Transverse colon (tissue), 4 donors: ENCODE measurements around the gene FANCC.

Source experiments
- EP300 ChIP-seq: sonication (generic); formaldehyde crosslinking; IDR thresholded peaks from one replicate; pipeline ENCODE4 v1.6.1; 2017; ENCODE audit warnings: antibody characterized with exemption, low read depth
- POLR2A ChIP-seq: fragments of 450-650 bp; IDR thresholded peaks from one replicate; pipeline ENCODE4 v1.6.1; 2016; ENCODE audit warnings: antibody characterized with exemption, mild to moderate bottlenecking, moderate library complexity
- POLR2AphosphoS5 ChIP-seq, 3 donors: sonication (generic); formaldehyde crosslinking; IDR thresholded peaks; one replicate each; pipeline ENCODE4 v1.6.1; 2016; ENCODE audit warnings: antibody characterized with exemption in 3 of 3
- TF ChIP-seq, protein P1 (sequence below), 5 experiments: fragments of 200-600 bp in 3 of 5; fragments of 450-650 bp in 2 of 5; sonication (generic) in 3 of 5; IDR thresholded peaks; 1 replicate in 2 of 5; 2 replicates in 3 of 5; pipeline ENCODE4 v1.5.1; 2016 to 2017; ENCODE audit warnings: antibody characterized with exemption in 5 of 5, inconsistent platforms in 3 of 5, mild to moderate bottlenecking in 2 of 5, moderate library complexity in 1 of 5

GRCh38 chr9:95193480-95193879 is 124.0 kb downstream of the FANCC start:
- TF ChIP-seq, protein P1, sequence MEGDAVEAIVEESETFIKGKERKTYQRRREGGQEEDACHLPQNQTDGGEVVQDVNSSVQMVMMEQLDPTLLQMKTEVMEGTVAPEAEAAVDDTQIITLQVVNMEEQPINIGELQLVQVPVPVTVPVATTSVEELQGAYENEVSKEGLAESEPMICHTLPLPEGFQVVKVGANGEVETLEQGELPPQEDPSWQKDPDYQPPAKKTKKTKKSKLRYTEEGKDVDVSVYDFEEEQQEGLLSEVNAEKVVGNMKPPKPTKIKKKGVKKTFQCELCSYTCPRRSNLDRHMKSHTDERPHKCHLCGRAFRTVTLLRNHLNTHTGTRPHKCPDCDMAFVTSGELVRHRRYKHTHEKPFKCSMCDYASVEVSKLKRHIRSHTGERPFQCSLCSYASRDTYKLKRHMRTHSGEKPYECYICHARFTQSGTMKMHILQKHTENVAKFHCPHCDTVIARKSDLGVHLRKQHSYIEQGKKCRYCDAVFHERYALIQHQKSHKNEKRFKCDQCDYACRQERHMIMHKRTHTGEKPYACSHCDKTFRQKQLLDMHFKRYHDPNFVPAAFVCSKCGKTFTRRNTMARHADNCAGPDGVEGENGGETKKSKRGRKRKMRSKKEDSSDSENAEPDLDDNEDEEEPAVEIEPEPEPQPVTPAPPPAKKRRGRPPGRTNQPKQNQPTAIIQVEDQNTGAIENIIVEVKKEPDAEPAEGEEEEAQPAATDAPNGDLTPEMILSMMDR (IDR thresholded peaks at IDR 0.05): no peak
- TF ChIP-seq EP300 (no peak), POLR2A (no peak), POLR2AphosphoS5 (IDR thresholded peaks at IDR 0.05) (no peak)
